ENCODE measurements around the gene BRSK1. TPM values are rescaled to one million over a fixed set of nuclear protein-coding genes. Genes with fewer than 3 reads are reported as not detected.

BRSK1 gene
- total RNA-seq, 1 donor from 2014 or later = 23.9 TPM

DNA sequence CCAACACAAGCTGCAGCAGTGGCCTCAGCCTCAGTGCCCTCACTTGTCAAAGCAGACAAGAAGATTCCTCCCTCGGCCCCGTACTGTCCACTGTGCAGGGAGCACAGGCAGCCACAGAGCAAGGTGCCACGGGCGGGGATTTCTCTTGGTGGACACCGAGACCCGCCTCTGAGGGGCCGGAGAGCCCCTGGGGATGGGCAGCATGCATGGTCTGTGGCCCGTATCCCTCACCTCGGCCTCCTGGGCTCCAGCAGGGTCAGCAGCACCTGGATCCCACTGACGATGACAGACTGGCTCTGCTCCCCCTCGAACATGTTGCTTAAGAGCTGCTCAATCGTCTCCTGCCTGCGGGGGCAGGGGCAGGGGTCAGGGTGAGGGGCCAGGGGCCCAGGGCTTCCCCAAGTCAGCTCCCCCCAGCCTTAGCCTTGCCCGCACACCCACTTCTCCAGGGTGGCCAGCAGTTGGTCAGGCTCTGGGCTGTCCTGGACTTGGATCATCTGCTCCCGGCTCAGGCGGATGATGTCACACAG is 41.8 kb upstream of the BRSK1 start:
- H3K4me1 Mint-ChIP-seq (ENCODE audit: unreplicated experiment) = no peaks in the 10 kb centered on the region

DNA sequence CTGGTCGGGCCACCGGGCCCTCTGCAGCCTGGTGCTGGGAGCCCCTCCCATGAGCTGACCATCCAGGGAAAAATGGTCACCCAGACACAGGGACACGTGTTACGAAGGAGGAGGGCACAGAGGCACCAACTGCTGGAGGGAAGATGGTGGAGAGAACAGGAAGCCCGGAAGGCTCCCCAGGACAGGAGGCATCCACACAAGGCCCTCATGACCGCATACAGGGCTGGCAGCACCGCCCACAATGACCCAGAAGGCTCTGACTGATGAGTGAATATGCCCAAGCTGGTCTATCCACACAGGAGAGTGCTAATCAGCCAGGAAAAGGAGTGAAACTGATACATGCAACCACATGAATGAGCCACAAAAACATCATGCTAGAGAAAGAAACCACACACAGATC is 41.3 kb upstream of the BRSK1 start:
- Mint-ChIP-seq H3K4me1 (ENCODE audit: unreplicated experiment) (peaks cover 2% of the 10 kb centered on the region), H3K27ac (ENCODE audit: unreplicated experiment) (no peak overlapping the region), H3K9me3 (ENCODE audit: unreplicated experiment) (no peaks in the 10 kb centered on the region), H3K4me3 (ENCODE audit: unreplicated experiment) (no peak overlapping the region), H3K27me3 (ENCODE audit: unreplicated experiment) (no peaks in the 10 kb centered on the region), H3K36me3 (ENCODE audit: unreplicated experiment) (peaks cover 35% of the 10 kb centered on the region)
- DNase-seq (ENCODE audit: extremely low spot score, unreplicated experiment) = no peak
- TF ChIP-seq, protein P1, sequence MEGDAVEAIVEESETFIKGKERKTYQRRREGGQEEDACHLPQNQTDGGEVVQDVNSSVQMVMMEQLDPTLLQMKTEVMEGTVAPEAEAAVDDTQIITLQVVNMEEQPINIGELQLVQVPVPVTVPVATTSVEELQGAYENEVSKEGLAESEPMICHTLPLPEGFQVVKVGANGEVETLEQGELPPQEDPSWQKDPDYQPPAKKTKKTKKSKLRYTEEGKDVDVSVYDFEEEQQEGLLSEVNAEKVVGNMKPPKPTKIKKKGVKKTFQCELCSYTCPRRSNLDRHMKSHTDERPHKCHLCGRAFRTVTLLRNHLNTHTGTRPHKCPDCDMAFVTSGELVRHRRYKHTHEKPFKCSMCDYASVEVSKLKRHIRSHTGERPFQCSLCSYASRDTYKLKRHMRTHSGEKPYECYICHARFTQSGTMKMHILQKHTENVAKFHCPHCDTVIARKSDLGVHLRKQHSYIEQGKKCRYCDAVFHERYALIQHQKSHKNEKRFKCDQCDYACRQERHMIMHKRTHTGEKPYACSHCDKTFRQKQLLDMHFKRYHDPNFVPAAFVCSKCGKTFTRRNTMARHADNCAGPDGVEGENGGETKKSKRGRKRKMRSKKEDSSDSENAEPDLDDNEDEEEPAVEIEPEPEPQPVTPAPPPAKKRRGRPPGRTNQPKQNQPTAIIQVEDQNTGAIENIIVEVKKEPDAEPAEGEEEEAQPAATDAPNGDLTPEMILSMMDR (IDR thresholded peaks at IDR 0.05) = no peak

More for the DNA sequence above, 41.8 kb upstream of the BRSK1 start:
- H3K27ac Mint-ChIP-seq (ENCODE audit: unreplicated experiment) = no peak overlapping the region
- DNase-seq (ENCODE audit: extremely low spot score, unreplicated experiment) = no peak
- H3K27me3 Mint-ChIP-seq (ENCODE audit: unreplicated experiment) = no peaks in the 10 kb centered on the region
- no peaks in the 10 kb centered on the region for H3K9me3 Mint-ChIP-seq (ENCODE audit: unreplicated experiment)
- H3K4me3 Mint-ChIP-seq (ENCODE audit: unreplicated experiment) = no peak overlapping the region
- H3K36me3 Mint-ChIP-seq (ENCODE audit: unreplicated experiment) = peaks cover 39% of the 10 kb centered on the region
- TF ChIP-seq, protein P1 (IDR thresholded peaks at IDR 0.05) = no peak

DNA sequence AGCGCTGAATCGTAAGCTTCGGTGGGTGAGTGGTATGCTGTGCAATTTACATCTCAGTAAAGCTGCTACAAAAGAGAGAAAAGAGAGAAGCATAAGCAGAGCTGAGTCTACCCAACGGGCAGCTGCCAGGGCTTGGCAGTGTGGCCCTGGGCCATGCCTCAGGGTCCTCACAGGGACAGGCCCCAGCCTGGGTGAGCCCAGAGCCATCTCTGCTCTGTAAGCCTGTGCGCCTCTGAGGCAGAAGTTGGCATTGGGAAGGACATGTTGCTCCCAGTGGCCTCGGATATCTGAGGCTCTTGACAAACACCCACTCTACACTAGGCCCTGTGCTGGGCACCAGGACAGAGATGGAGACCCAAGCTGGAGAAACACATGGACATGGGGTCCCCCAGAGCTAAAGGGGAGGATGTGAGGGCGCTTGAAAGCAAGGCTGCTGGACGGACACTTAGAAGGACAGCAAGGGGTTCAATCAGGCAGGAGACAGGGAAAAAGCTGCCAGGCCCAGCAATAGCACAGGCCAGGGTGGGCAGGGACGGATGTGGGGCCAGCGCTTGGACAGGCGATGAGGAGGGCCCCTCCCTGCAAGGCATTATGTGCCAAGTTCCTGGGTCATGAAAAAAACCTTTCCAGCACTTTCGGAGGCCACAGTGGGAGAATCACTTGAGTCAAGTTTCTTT is 39.7 kb upstream of the BRSK1 start:
- no peak overlapping the region for H3K27ac Mint-ChIP-seq (ENCODE audit: unreplicated experiment)

DNA sequence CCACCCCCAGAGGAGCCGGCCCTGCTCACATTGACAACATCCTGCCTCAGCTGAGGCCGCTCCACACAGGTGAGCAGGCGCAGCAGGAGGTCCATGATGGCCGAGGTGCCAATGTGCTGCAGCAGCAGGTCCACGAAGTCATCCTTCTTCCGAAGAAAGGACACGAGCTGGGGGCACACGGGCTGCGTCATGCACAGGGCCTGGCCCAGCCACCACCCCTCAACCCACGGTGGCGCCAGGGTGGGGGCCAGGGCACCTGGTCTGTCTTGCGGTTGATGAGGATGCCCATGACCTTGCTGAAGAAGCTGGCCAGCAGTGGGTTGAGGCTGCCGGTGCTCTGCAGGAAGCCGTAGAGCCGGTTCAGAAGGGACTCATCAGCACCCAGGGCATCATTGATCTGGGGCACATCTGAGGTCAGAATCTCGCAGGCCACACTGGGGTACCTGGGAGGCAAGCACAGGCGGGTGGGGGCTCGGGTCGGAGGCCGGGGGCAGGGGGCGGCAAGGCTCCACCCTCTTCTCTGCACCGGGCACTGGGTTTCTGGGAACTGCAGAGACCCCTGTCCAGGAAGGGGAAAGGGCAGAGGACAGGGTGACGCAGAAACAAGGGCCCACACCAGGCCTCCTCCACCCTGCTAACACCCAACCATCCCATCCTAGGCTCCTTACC is 38.4 kb upstream of the BRSK1 start:
- H3K27ac Mint-ChIP-seq (ENCODE audit: unreplicated experiment) = no peak overlapping the region
- no peaks in the 10 kb centered on the region for H3K27me3 Mint-ChIP-seq (ENCODE audit: unreplicated experiment)
- peaks cover 20% of the 10 kb centered on the region for H3K36me3 Mint-ChIP-seq (ENCODE audit: unreplicated experiment)
- peaks cover 17% of the 10 kb centered on the region for H3K4me1 Mint-ChIP-seq (ENCODE audit: unreplicated experiment)
- no peak overlapping the region for H3K4me3 Mint-ChIP-seq (ENCODE audit: unreplicated experiment)
- H3K9me3 Mint-ChIP-seq (ENCODE audit: unreplicated experiment) = no peaks in the 10 kb centered on the region
- TF ChIP-seq, protein P1 (IDR thresholded peaks at IDR 0.05) = no peak
- no peak for DNase-seq (ENCODE audit: extremely low spot score, unreplicated experiment)

More for the DNA sequence above, 39.7 kb upstream of the BRSK1 start:
- no peak for DNase-seq (ENCODE audit: extremely low spot score, unreplicated experiment)
- no peaks in the 10 kb centered on the region for H3K27me3 Mint-ChIP-seq (ENCODE audit: unreplicated experiment)
- TF ChIP-seq, protein P1 (IDR thresholded peaks at IDR 0.05) = no peak
- H3K9me3 Mint-ChIP-seq (ENCODE audit: unreplicated experiment) = no peaks in the 10 kb centered on the region
- H3K4me3 Mint-ChIP-seq (ENCODE audit: unreplicated experiment) = no peak overlapping the region
- peaks cover 17% of the 10 kb centered on the region for H3K4me1 Mint-ChIP-seq (ENCODE audit: unreplicated experiment)
- H3K36me3 Mint-ChIP-seq (ENCODE audit: unreplicated experiment) = peaks cover 22% of the 10 kb centered on the region
